Effector memory CD4-positive, alpha-beta T cell (primary cell): Measurements from ENCODE around the gene UGT2B7.
"Not testable (repeated sequence)": the region's sequence is repeated elsewhere in the genome, so short reads cannot be mapped to it uniquely, and the experiment has no call there.

ENCODE experiments used
- DNase-seq, 3 donors: peaks; one replicate each; pipeline ENCODE4 v3.0.0-alpha.2; 2020
- H3K27ac ChIP-seq: 2 replicates; pipeline ENCODE4 v1.7.0; 2013; ENCODE audit warnings: mild to moderate bottlenecking, low read length, moderate library complexity; ENCODE audit not compliant: insufficient read depth, poor library complexity, severe bottlenecking
- H3K27me3 ChIP-seq: replicated peaks from 2 replicates; pipeline ENCODE4 v1.7.0; 2013; ENCODE audit warnings: mild to moderate bottlenecking, low read length; ENCODE audit not compliant: insufficient read depth, control insufficient read depth, poor library complexity, severe bottlenecking
- H3K36me3 ChIP-seq: 2 replicates; pipeline ENCODE4 v1.7.0; 2013; ENCODE audit warnings: mild to moderate bottlenecking, low read length, moderate library complexity; ENCODE audit not compliant: control insufficient read depth, insufficient read depth
- H3K4me1 ChIP-seq: 2 replicates; pipeline ENCODE4 v1.7.0; 2013; ENCODE audit warnings: low read length, mild to moderate bottlenecking; ENCODE audit not compliant: control insufficient read depth, insufficient read depth, poor library complexity, severe bottlenecking
- H3K4me3 ChIP-seq: 2 replicates; pipeline ENCODE4 v1.7.0; 2013; ENCODE audit warnings: low read length, low read depth, mild to moderate bottlenecking; ENCODE audit not compliant: insufficient read depth, poor library complexity, severe bottlenecking
- H3K9me3 ChIP-seq: 2 replicates; pipeline ENCODE4 v1.7.0; 2013; ENCODE audit warnings: mild to moderate bottlenecking, low read length, moderate library complexity; ENCODE audit not compliant: control insufficient read depth
- total RNA-seq, 3 donors: gene quantifications; one replicate each; lab custom pipeline; 2026; lab: John Stamatoyannopoulos, UW

Gene UGT2B7
- 0 to 0.17 (median 0) reads per million in 3 donors for total RNA-seq

DNA sequence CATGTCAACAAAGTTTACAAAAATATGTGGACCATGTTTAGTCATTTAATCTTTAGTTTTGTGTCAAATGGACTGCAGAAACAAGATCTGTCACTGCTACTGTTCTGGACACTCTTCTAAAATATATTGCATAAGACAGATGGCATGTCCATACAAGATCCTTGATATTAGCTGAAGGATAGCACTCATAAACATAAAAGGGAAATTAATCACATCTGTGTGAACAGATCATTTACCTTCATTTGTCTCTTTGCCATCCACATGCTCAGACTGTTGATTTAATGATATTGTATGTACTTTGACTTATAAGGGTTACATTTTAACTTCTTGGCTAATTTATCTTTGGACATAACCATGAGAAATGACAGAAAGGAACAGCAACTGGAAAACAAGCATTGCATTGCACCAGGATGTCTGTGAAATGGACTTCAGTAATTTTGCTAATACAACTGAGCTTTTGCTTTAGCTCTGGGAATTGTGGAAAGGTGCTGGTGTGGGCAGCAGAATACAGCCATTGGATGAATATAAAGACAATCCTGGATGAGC is at the start of gene UGT2B7:
UGT2B7 (plus strand) TSS at position 364 of the 546 bp plus-strand sequence; CDS start at position 411, 47 bp downstream.
- DNase-seq: no peak
- H3K4me1 ChIP-seq: no peaks in the 10 kb centered on the region
- H3K27me3 ChIP-seq: no peaks in the 10 kb centered on the region
- H3K27ac ChIP-seq: no peak within 1 kb of the TSS
- H3K36me3 ChIP-seq: no peaks in the 10 kb centered on the region
- no peak within 1 kb of the TSS for H3K4me3 ChIP-seq
- H3K9me3 ChIP-seq: no peaks in the 10 kb centered on the region

DNA sequence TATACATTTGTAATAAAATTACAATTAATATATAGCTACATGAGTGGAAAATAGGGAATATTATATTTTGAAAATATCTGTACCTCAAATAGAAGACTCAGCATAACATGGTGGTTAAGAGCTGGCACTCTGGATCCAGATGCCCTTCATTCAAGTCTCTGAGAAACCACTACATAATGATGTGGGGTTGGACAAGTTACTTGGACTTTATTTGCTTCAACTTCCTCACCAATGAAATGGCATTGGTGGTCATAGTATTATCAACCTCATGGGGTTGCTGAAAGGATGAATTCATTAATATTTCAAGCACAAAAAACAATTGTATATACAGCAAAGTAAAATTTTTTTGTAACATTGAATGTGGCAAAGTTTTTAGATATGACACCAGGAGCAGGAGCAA is 46.4 kb upstream of the UGT2B7 start:
- H3K4me1 ChIP-seq: no peaks in the 10 kb centered on the region
- DNase-seq: no peak
- H3K27me3 ChIP-seq: no peaks in the 10 kb centered on the region
- H3K27ac ChIP-seq: no peak overlapping the region
- no peak overlapping the region for H3K4me3 ChIP-seq
- H3K9me3 ChIP-seq: no peaks in the 10 kb centered on the region
- no peaks in the 10 kb centered on the region for H3K36me3 ChIP-seq

- H3K4me3 ChIP-seq, DNase-seq, H3K4me1 ChIP-seq, H3K27me3 ChIP-seq, H3K36me3 ChIP-seq, H3K27ac ChIP-seq, H3K9me3 ChIP-seq: not testable (repeated sequence)
Observed at GRCh38 chr4:69050853-69051575, 45.3 kb upstream of the UGT2B7 start.

GRCh38 chr4:69051576-69051943 is 44.7 kb upstream of the UGT2B7 start:
- H3K9me3 ChIP-seq: no peaks in the 10 kb centered on the region
- no peak overlapping the region for H3K4me3 ChIP-seq
- no peaks in the 10 kb centered on the region for H3K4me1 ChIP-seq
- H3K36me3 ChIP-seq: no peaks in the 10 kb centered on the region
- H3K27me3 ChIP-seq: no peaks in the 10 kb centered on the region
- DNase-seq: no peak
- no peak overlapping the region for H3K27ac ChIP-seq

- not testable (repeated sequence) for H3K9me3 ChIP-seq, H3K27me3 ChIP-seq, H3K4me3 ChIP-seq, H3K4me1 ChIP-seq, DNase-seq, H3K27ac ChIP-seq, H3K36me3 ChIP-seq
Observed at GRCh38 chr4:69053309-69053885, 42.9 kb upstream of the UGT2B7 start.

DNA sequence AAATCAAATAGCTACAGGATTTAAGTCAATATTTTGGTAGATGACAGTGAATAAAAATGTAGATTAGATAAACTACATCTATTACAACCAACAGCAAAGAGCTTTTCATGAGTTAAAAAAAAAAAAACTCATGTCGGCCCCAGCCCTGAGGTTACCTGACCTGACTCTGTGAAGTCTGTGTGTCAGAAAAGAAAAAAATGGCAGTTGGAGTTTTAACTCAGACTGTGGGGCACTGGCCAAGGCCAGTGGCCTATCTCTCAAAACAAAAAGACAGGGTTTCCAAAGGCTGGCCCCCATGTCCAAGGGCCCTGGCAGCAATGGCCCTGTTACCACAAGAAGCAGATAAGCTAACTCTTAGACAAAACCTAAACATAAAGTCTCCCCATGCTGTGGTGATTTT is 42.2 kb upstream of the UGT2B7 start:
- not testable (repeated sequence) for H3K4me3 ChIP-seq, H3K27me3 ChIP-seq, DNase-seq, H3K9me3 ChIP-seq, H3K27ac ChIP-seq, H3K4me1 ChIP-seq, H3K36me3 ChIP-seq

GRCh38 chr4:69054578-69055200 is 41.6 kb upstream of the UGT2B7 start:
- Histone ChIP-seq H3K27me3 (no peaks in the 10 kb centered on the region), H3K27ac (no peak overlapping the region), H3K36me3 (no peaks in the 10 kb centered on the region), H3K4me1 (no peaks in the 10 kb centered on the region), H3K4me3 (no peak overlapping the region), H3K9me3 (no peaks in the 10 kb centered on the region)
- DNase-seq: no peak

DNA sequence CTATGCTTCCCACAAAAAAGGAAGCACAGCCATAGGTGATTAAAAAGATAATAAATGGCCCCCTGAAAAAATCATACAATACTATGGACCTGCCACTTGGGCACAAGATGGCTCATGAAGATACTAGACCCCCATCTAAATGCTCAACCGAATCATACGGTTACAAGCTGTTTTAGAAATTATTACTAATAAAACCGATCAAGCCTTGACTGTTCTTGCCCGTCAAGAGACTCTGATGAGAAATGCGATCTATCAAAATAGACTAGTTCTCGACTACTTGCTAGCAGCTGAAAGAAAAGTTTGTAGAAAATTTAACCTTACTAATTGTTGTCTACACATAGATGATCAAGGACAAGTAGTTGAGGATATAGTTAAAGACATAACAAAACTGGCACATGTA is 40.1 kb upstream of the UGT2B7 start:
- no peak overlapping the region for H3K27ac ChIP-seq
- no peak overlapping the region for H3K4me3 ChIP-seq
- no peaks in the 10 kb centered on the region for H3K27me3 ChIP-seq
- no peaks in the 10 kb centered on the region for H3K4me1 ChIP-seq
- no peak for DNase-seq
- H3K9me3 ChIP-seq: no peaks in the 10 kb centered on the region
- no peaks in the 10 kb centered on the region for H3K36me3 ChIP-seq

GRCh38 chr4:69056921-69057550 is 39.2 kb upstream of the UGT2B7 start:
- Histone ChIP-seq H3K9me3 (no peaks in the 10 kb centered on the region), H3K4me3 (no peak overlapping the region), H3K36me3 (no peaks in the 10 kb centered on the region), H3K4me1 (no peaks in the 10 kb centered on the region), H3K27ac (no peak overlapping the region), H3K27me3 (no peaks in the 10 kb centered on the region)
- no peak for DNase-seq
